T-cell (primary cell): ENCODE measurements around the gene HS6ST3. TPM values are rescaled to one million over a fixed set of nuclear protein-coding genes. Genes with fewer than 3 reads are reported as not detected.
"Not testable (repeated sequence)": the region's sequence is repeated elsewhere in the genome, so short reads cannot be mapped to it uniquely, and the experiment has no call there.

Source experiments
- ATAC-seq, 4 experiments: fragments of 200-7000 bp in 3 of 4; fragments of 150-1000 bp in 1 of 4; cut with Tn5 transposase; replicated peaks in 1 of 4; 1 replicate in 3 of 4; 2 replicates in 1 of 4; pipeline ENCODE4 v1.10.0; 2021; ENCODE audit warnings: moderate library complexity in 3 of 4, mild to moderate bottlenecking in 2 of 4, moderate number of reproducible peaks in 1 of 4
- CTCF ChIA-PET, 2 donors: fragments of 300-600 bp; sonication (Branson Sonifier 250); formaldehyde crosslinking; loops; one replicate each; lab custom pipeline; 2022; ENCODE audit warnings: antibody characterized with exemption in 2 of 2; lab: Charles Lee
- POLR2A ChIA-PET, 2 donors: fragments of 300-600 bp; sonication (Branson Sonifier 250); formaldehyde crosslinking; loops; one replicate each; lab custom pipeline; 2022; ENCODE audit warnings: antibody characterized with exemption in 2 of 2; lab: Charles Lee
- DNase-seq, 35 experiments: peaks; one replicate each; pipeline versions ENCODE4 v3.0.0 to v3.0.0-alpha.2; 2013 to 2023
- H3K27ac ChIP-seq: one replicate; pipeline ENCODE4 v1.5.1; 2013; ENCODE audit warnings: low read length
- H3K27me3 ChIP-seq, 2 experiments: replicated peaks in 1 of 2; 1 replicate in 1 of 2; 2 replicates in 1 of 2; pipeline versions ENCODE4 v1.6.1 to v1.7.0; 2013; ENCODE audit warnings: low read length in 1 of 2, mixed read lengths in 1 of 2; ENCODE audit not compliant: control insufficient read depth in 2 of 2, insufficient read depth in 2 of 2; ENCODE audit errors: extremely low read depth in 1 of 2
- H3K36me3 ChIP-seq, 2 donors: 1 replicate in 1 of 2; 2 replicates in 1 of 2; pipeline versions ENCODE4 v1.6.1 to v1.7.0; 2013; ENCODE audit warnings: low read length in 1 of 2; ENCODE audit not compliant: control insufficient read depth in 2 of 2, insufficient read depth in 1 of 2; ENCODE audit errors: extremely low read depth in 1 of 2
- H3K4me1 ChIP-seq, 2 experiments: 1 replicate in 1 of 2; 2 replicates in 1 of 2; pipeline versions ENCODE4 v1.6.1 to v1.7.0; 2013; ENCODE audit warnings: low read length in 2 of 2, mixed read lengths in 1 of 2; ENCODE audit not compliant: insufficient read depth in 2 of 2, control insufficient read depth in 1 of 2; ENCODE audit errors: extremely low read depth in 1 of 2
- H3K4me3 ChIP-seq, 2 donors: 1 replicate in 1 of 2; 2 replicates in 1 of 2; pipeline versions ENCODE4 v1.5.1 to v1.7.0; 2013; ENCODE audit warnings: mild to moderate bottlenecking in 2 of 2, low read length in 1 of 2, moderate library complexity in 1 of 2; ENCODE audit not compliant: control insufficient read depth in 1 of 2; ENCODE audit errors: extremely low read depth in 1 of 2
- H3K9me3 ChIP-seq: 2 replicates; pipeline ENCODE4 v1.7.0; 2013
- H3K27ac Mint-ChIP-seq, 2 donors: one replicate each; pipeline ENCODE4 v1.8.0; 2020 to 2021; ENCODE audit warnings: mild to moderate bottlenecking in 2 of 2, mixed read lengths in 2 of 2
- H3K27me3 Mint-ChIP-seq, 2 donors: one replicate each; pipeline ENCODE4 v1.8.0; 2021 to 2022; ENCODE audit warnings: mixed read lengths in 2 of 2
- H3K36me3 Mint-ChIP-seq: one replicate; pipeline ENCODE4 v1.8.0; 2021; ENCODE audit warnings: mixed read lengths
- H3K4me1 Mint-ChIP-seq, 3 donors: one replicate each; pipeline ENCODE4 v1.8.0; 2020 to 2022; ENCODE audit warnings: mixed read lengths in 3 of 3, mild to moderate bottlenecking in 1 of 3
- H3K4me3 Mint-ChIP-seq, 3 donors: one replicate each; pipeline ENCODE4 v1.8.0; 2020 to 2022; ENCODE audit warnings: mild to moderate bottlenecking in 3 of 3, mixed read lengths in 3 of 3, moderate library complexity in 3 of 3
- H3K9me3 Mint-ChIP-seq, 3 donors: one replicate each; pipeline ENCODE4 v1.8.0; 2020 to 2022; ENCODE audit warnings: mixed read lengths in 3 of 3
- WGBS: methylation state at CpG from one replicate; pipeline ENCODE4 v1.1.5; 2013; ENCODE audit warnings: missing lambda C conversion rate; ENCODE audit not compliant: insufficient coverage; 5-methylcytosine and 5-hydroxymethylcytosine counted together
- total RNA-seq, 35 experiments: library from RNA in 6 of 35; stranded (reverse) in 6 of 35; fragments of 120-200 nt in 1 of 35; gene quantifications; one replicate each; pipeline versions ENCODE4 v1.2.1 to v1.2.4 and lab custom pipeline; 2013 to 2026

HS6ST3 gene
- total RNA-seq, 5 donors from 2014 or later (not counting 1 experiment from before 2014, with no cell fraction given): not detected

DNA sequence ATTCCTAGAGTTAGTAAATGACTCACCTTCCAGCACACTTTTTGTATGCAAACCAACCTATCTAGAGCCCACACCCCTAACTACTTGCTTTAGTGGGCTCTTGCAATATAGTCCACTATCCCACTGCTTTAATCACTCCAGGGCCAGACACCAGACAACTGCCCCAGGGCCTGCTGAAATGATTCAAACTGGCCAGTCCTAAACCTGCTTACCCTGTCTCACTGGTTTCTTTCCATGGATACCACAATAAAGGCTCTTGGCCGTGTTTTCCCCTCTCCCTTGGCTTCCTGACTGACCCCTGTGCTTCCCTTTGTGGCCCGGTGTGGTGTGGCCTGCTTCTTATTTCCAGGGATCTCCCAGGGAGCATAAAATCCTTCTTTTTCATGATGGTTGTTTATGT lies 14.6 kb downstream of the HS6ST3 start:
- Mint-ChIP-seq H3K4me3 (no peak overlapping the region), H3K27me3 (no peaks in the 10 kb centered on the region), H3K4me1 (no peaks in the 10 kb centered on the region), H3K36me3 (no peaks in the 10 kb centered on the region), H3K27ac (no peak overlapping the region), H3K9me3 (peaks cover 19 to 29% (median 25%) of the 10 kb centered on the region in 3 donors)
- no peaks in the 10 kb centered on the region for H3K36me3 ChIP-seq
- DNase-seq: no peak
- CTCF ChIA-PET: interaction anchor here (0.5 to 0.6 kb wide), 2 partner anchors 8 to 17 kb away, joined by 3 read pairs; no protein-coding TSS in a partner anchor
- POLR2A ChIA-PET: no interaction called here
- no peaks in the 10 kb centered on the region for H3K9me3 ChIP-seq
- no peaks in the 10 kb centered on the region for H3K27me3 ChIP-seq
- H3K27ac ChIP-seq: no peak overlapping the region
- 57% methylated on average over 1 of the region's 2 CpGs for WGBS
- no peak for ATAC-seq
- no peak overlapping the region for H3K4me3 ChIP-seq
- no peaks in the 10 kb centered on the region for H3K4me1 ChIP-seq

GRCh38 chr13:96108072-96108471 lies 18.2 kb downstream of the HS6ST3 start:
- H3K4me1 Mint-ChIP-seq, CTCF ChIA-PET, H3K4me1 ChIP-seq, H3K27me3 ChIP-seq, H3K27ac Mint-ChIP-seq, H3K9me3 ChIP-seq, H3K4me3 Mint-ChIP-seq, H3K36me3 Mint-ChIP-seq, H3K27ac ChIP-seq, DNase-seq, POLR2A ChIA-PET, H3K4me3 ChIP-seq, H3K36me3 ChIP-seq, ATAC-seq, H3K27me3 Mint-ChIP-seq: not testable (repeated sequence)
- H3K9me3 Mint-ChIP-seq: peaks cover 19 to 35% (median 31%) of the 10 kb centered on the region in 3 donors
- WGBS: 93% methylated on average over 4 of the region's 8 CpGs

- POLR2A ChIA-PET: no interaction called here
- H3K36me3 ChIP-seq: no peaks in the 10 kb centered on the region
- no peak overlapping the region for H3K4me3 ChIP-seq
- H3K4me1 Mint-ChIP-seq: no peaks in the 10 kb centered on the region
- H3K27me3 ChIP-seq: no peaks in the 10 kb centered on the region
- CTCF ChIA-PET: no interaction called here
- H3K4me3 Mint-ChIP-seq: no peak overlapping the region
- H3K27ac Mint-ChIP-seq: no peak overlapping the region
- peaks cover 19 to 35% (median 31%) of the 10 kb centered on the region in 3 donors for H3K9me3 Mint-ChIP-seq
- no peaks in the 10 kb centered on the region for H3K4me1 ChIP-seq
- H3K36me3 Mint-ChIP-seq: no peaks in the 10 kb centered on the region
- no peaks in the 10 kb centered on the region for H3K27me3 Mint-ChIP-seq
- no peak overlapping the region for H3K27ac ChIP-seq
- 80% methylated on average over 4 of the region's 4 CpGs for WGBS
- no peak for DNase-seq
- H3K9me3 ChIP-seq: no peaks in the 10 kb centered on the region
- ATAC-seq: no peak
Observed at GRCh38 chr13:96109125-96109524, 19.2 kb downstream of the HS6ST3 start.

GRCh38 chr13:96112936-96113335 lies 23.0 kb downstream of the HS6ST3 start:
- ChIA-PET POLR2A (no interaction called here), CTCF (interaction anchor here in 1 of 2 donors (0.6 kb wide), 1 partner anchor 9 kb away, joined by 3 read pairs; no protein-coding TSS in a partner anchor)
- WGBS: 70% methylated on average over 2 of the region's 2 CpGs
- H3K4me3 Mint-ChIP-seq: no peak overlapping the region
- no peaks in the 10 kb centered on the region for H3K9me3 ChIP-seq
- H3K27me3 Mint-ChIP-seq: no peaks in the 10 kb centered on the region
- DNase-seq (no peak), ATAC-seq (no peak)
- H3K4me3 ChIP-seq: no peak overlapping the region
- H3K27me3 ChIP-seq: no peaks in the 10 kb centered on the region
- H3K36me3 Mint-ChIP-seq: no peaks in the 10 kb centered on the region
- no peaks in the 10 kb centered on the region for H3K36me3 ChIP-seq
- H3K4me1 Mint-ChIP-seq: no peaks in the 10 kb centered on the region
- H3K4me1 ChIP-seq: no peaks in the 10 kb centered on the region
- peaks cover 2 to 18% (median 18%) of the 10 kb centered on the region in 3 donors for H3K9me3 Mint-ChIP-seq
- H3K27ac ChIP-seq: no peak overlapping the region
- H3K27ac Mint-ChIP-seq: no peak overlapping the region

GRCh38 chr13:96115368-96115767 lies 25.5 kb downstream of the HS6ST3 start:
- ATAC-seq, H3K9me3 Mint-ChIP-seq, H3K9me3 ChIP-seq, H3K4me3 Mint-ChIP-seq, H3K4me1 Mint-ChIP-seq, CTCF ChIA-PET, H3K27ac Mint-ChIP-seq, H3K4me1 ChIP-seq, H3K36me3 Mint-ChIP-seq, H3K27me3 ChIP-seq, H3K4me3 ChIP-seq, H3K36me3 ChIP-seq, DNase-seq, H3K27me3 Mint-ChIP-seq, POLR2A ChIA-PET, H3K27ac ChIP-seq: not testable (repeated sequence)
- no CpG with 5 or more reads among the region's 2 CpGs for WGBS

- Mint-ChIP-seq H3K4me1 (no peaks in the 10 kb centered on the region), H3K9me3 (peaks cover 0 to 6% (median 0%) of the 10 kb centered on the region in 3 donors), H3K36me3 (no peaks in the 10 kb centered on the region), H3K27ac (no peak overlapping the region), H3K27me3 (peaks cover 0 to 3% of the 10 kb centered on the region in 2 donors), H3K4me3 (no peak overlapping the region)
- no peaks in the 10 kb centered on the region for H3K4me1 ChIP-seq
- no peaks in the 10 kb centered on the region for H3K27me3 ChIP-seq
- ChIA-PET CTCF (no interaction called here), POLR2A (no interaction called here)
- DNase-seq: no peak
- no peak overlapping the region for H3K27ac ChIP-seq
- no peaks in the 10 kb centered on the region for H3K9me3 ChIP-seq
- H3K4me3 ChIP-seq: no peak overlapping the region
- no peak for ATAC-seq
- no peaks in the 10 kb centered on the region for H3K36me3 ChIP-seq
- 67% methylated on average over 1 of the region's 1 CpG for WGBS
Observed at GRCh38 chr13:96119921-96120320, 30.0 kb downstream of the HS6ST3 start.

DNA sequence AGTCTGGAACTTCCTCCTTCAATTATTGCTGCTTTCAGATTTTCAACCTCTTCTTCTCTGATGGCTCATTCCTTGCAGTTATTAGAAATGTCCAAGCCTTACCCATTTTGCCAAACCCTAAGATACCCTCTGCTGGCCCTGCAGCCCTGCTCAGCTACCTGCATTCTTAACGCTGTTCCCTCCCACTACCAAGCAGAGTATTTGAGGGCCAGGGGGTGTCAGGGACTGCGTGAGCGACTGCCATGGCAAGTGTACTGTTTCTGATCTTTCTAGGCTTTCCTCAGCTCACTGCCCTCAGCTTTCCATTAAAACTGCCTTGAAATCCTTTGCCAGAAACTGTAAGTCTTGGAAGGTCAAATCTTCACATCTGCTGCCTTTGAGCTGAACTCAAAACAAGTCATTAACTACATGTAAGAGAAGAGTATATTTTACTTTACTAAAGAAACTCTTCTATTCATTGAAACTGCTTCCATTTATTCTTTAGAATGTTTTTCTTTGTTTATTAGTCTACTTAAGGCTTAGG lies 41.0 kb downstream of the HS6ST3 start:
- Mint-ChIP-seq H3K36me3 (no peaks in the 10 kb centered on the region), H3K9me3 (peaks cover 4 to 5% (median 5%) of the 10 kb centered on the region in 3 donors), H3K4me3 (no peak overlapping the region), H3K27me3 (no peaks in the 10 kb centered on the region), H3K4me1 (no peaks in the 10 kb centered on the region), H3K27ac (no peak overlapping the region)
- no peaks in the 10 kb centered on the region for H3K4me1 ChIP-seq
- H3K27me3 ChIP-seq: no peaks in the 10 kb centered on the region
- DNase-seq: no peak
- H3K9me3 ChIP-seq: no peaks in the 10 kb centered on the region
- H3K4me3 ChIP-seq: no peak overlapping the region
- no peak overlapping the region for H3K27ac ChIP-seq
- no peak for ATAC-seq
- H3K36me3 ChIP-seq: no peaks in the 10 kb centered on the region
- no CpG with 5 or more reads among the region's 3 CpGs for WGBS
- CTCF ChIA-PET: no interaction called here
- POLR2A ChIA-PET: no interaction called here
